GM18519 (cell line): ENCODE results near the gene C19orf85.

Experiments used
- ATAC-seq: cut with Tn5 transposase; IDR thresholded peaks from one replicate; pipeline ENCODE4 v1.9.1; 2021; ENCODE audit warnings: mild to moderate bottlenecking, moderate library complexity; ENCODE audit not compliant: unreplicated experiment, low FRiP score

C19orf85 gene

DNA sequence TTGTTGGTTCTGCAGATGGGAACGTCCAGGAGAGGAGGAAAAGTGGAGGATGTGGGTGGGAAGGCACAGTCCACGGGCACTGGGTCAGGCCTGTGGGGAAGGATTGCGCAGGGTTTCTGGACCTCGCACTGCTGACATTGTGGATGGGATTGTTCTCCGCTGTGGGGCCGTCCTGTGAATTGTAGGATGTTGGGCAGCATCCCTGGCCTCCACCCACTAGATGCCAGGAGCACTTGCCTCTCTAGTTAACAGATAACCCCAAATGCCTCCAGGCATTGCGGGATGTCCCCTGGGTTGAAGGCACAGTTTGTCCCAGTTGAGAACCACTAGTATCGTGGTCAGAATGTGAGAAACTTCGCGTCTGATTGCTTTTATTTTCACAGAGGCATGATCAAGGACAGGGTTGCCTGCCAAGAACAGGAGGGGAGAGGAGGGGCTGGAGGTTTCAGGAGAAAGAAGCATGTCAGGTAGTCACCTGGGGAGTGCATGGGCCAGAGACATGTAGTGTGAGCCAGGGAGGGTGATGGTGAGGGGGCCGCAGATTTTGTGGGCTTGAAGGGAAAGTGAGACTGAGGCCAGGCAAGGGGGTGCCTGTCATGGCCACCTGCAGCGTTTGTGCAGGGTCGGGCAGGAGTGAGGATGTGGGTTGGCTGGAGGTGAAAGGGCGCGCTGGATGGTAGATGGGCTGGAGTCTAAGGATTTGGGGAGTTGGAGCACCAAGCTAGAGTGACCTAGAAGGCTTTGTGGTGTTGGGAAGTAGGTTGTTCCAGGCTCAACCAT lies 15.1 kb upstream of the C19orf85 start:
- ATAC-seq: no peak

DNA sequence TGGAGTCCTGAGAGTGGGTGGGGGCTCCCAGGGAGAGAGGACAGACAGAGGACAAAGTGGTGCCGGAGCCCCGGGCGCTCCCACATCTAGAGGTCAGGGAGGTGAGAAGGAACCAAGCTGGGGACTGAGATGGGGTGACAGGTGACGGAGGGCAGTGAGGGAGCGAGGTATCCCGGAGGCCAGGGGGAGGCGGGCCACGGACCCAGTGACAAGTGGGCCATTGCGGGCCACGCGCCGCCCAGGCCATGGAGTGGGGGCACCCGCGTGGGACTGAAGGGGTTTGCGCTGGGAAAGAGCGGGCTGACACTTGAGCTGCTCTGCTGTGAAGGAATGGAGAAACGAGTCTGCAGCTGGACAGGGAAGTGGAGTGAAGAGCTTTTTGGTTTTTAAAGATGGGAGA lies 14.5 kb upstream of the C19orf85 start:
- ATAC-seq: no peak

- ATAC-seq: no peak
Measured at GRCh38 chr19:55478364-55478763, 13.8 kb upstream of the C19orf85 start.

GRCh38 chr19:55477905-55478304 lies 13.4 kb upstream of the C19orf85 start:
- no peak for ATAC-seq

DNA sequence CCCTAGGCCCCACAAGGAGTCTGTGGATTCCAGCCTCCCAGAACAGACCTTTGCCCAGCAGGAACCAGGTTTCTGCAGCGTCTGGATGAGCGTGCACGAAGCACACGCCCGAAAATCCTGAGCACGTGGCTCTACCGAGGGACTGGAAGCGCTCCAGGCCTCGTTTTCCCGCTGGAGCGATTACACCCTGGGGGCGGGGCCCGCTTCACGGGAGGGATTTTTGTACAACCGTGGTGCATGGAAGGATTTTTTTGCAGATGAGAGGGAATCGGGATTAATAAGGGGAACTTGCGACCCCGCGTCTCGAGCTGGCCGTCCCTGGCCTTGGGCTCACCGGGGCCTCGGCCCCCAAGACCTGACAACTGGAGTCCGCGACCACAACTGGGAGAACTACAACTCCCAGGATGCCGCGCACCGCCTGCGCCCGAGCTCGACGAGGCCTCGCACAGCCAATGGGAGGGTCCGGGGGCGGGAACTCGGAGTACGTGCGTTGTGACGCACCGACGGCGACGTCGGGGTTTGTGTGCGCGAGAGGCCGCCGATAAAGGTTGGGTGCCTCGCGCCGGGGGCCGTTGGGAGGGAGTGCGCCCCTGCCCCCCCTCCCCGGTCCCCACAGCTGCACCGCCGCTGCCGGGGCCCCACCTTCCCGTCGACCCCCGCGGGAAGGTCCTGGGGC lies 11.7 kb upstream of the C19orf85 start, which contains the start of gene ZNF628:
TSS of gene ZNF628 (plus strand) at position 518 of the 676 bp plus-strand sequence. CDS start 3,294 bp downstream, outside the sequence.
- ATAC-seq: peak; percentile 83

- no peak for ATAC-seq
Measured at GRCh38 chr19:55474269-55475265, 10.0 kb upstream of the C19orf85 start.

- ATAC-seq: no peak
Measured at GRCh38 chr19:55473225-55474012, 8.9 kb upstream of the C19orf85 start.

DNA sequence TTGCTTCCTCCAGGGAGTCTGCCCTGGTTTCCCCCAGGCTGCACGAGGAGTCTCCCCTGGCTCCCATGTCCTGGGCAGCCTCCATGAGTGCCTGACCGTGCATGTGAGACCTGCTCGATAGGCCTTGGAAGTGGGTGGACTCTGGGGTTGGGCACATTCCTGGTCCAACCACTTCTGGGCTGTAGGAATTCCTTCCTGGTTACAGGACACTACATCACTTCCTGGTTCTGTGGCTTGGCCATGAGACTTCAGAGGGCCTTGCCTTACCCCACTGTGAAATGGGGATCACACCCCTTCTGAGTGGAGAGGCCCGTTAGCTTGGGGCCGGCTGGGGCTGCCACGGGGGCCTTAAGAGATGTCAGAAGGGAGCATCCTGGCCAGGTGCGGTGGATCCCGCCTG lies 7.9 kb upstream of the C19orf85 start:
- ATAC-seq: no peak

DNA sequence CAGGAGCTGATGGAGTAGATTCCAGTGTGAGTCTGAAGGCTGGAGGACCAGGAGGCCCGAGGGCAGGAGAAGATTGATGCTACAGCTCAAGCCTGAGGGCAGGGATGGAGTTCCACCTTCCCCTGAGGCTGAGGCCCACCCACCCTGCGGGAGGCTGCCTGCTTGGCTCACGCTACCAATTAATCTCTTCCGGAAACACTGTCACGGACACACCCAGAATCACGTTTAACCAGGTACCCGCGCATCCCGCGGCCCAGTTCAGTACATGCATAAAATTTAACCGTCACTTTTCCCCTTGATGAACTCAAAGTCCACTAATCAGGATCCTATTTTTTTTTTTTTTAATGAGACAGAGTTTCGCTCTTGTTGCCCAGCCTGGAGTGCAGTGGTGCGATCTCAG lies 6.7 kb upstream of the C19orf85 start:
- no peak for ATAC-seq

- no peak for ATAC-seq
Measured at GRCh38 chr19:55468054-55468393, 3.5 kb upstream of the C19orf85 start.

GRCh38 chr19:55467236-55468053 lies 2.9 kb upstream of the C19orf85 start:
- no peak for ATAC-seq

GRCh38 chr19:55466241-55466614 lies 1.7 kb upstream of the C19orf85 start:
- no peak for ATAC-seq

GRCh38 chr19:55465460-55466240 lies 1.1 kb upstream of the C19orf85 start:
- ATAC-seq: no peak

- no peak for ATAC-seq
Measured at GRCh38 chr19:55464039-55464661, 401 bp downstream of the C19orf85 start.

GRCh38 chr19:55463583-55464031 lies 944 bp downstream of the C19orf85 start:
- no peak for ATAC-seq

DNA sequence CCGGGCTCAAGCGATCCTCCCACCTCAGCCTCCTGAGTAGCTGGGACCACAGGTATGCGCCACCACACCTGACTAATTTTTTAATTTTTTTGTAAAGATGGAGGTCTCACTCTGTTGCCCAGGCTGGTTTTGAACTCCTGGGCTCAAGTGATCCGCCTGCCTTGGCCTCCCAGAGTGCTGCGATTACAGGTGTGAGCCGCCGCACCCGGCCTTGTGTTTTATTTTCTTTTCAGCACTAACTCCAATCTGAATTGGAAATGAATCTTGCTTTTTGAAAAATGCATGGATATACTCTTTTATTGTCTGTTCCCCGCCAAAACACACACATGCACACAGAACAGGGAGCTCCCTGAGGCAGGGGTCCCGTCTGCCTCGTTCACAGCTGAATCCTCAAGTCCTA lies 1.8 kb downstream of the C19orf85 start:
- ATAC-seq: no peak

GRCh38 chr19:55461974-55462626 lies 2.5 kb downstream of the C19orf85 start:
- no peak for ATAC-seq
